Stimulated activated CD8-positive, alpha-beta memory T cell treated with anti-CD3 and anti-CD28 coated beads, Interleukin-7, amount 100 ng/mL, for 4 hours (primary cell): ENCODE measurements around the gene CTBP1.
"Not testable (repeated sequence)": the region's sequence is repeated elsewhere in the genome, so short reads cannot be mapped to it uniquely, and the experiment has no call there.

Experiments used
- DNase-seq, 2 donors: peaks; one replicate each; pipeline ENCODE4 v3.0.0-alpha.2; 2020; ENCODE audit warnings: low read depth in 2 of 2

Gene CTBP1

GRCh38 chr4:1237981-1238675 lies 10.8 kb downstream of the CTBP1 start:
- DNase-seq = no peak

GRCh38 chr4:1237261-1237660 lies 11.7 kb downstream of the CTBP1 start:
- DNase-seq = not testable (repeated sequence)

GRCh38 chr4:1236836-1237235 lies 12.1 kb downstream of the CTBP1 start:
- not testable (repeated sequence) for DNase-seq

- no peak for DNase-seq
These were observed 12.8 kb downstream of the CTBP1 start for GRCh38 chr4:1236103-1236641.

- DNase-seq = no peak
These were observed 13.4 kb downstream of the CTBP1 start for GRCh38 chr4:1235381-1236102.

GRCh38 chr4:1234811-1235292 lies 14.1 kb downstream of the CTBP1 start:
- no peak for DNase-seq

GRCh38 chr4:1234309-1234695 lies 14.6 kb downstream of the CTBP1 start:
- DNase-seq = no peak

GRCh38 chr4:1233641-1234308 lies 15.2 kb downstream of the CTBP1 start:
- DNase-seq = no peak

GRCh38 chr4:1232661-1233621 lies 16.0 kb downstream of the CTBP1 start:
- no peak for DNase-seq

- no peak for DNase-seq
These were observed 17.1 kb downstream of the CTBP1 start for GRCh38 chr4:1231637-1232360.

GRCh38 chr4:1230971-1231636 lies 17.8 kb downstream of the CTBP1 start:
- no peak for DNase-seq

- DNase-seq = no peak
These were observed 18.6 kb downstream of the CTBP1 start for GRCh38 chr4:1230316-1230715.

GRCh38 chr4:1229117-1229849 lies 19.6 kb downstream of the CTBP1 start:
- no peak for DNase-seq

GRCh38 chr4:1227816-1228215 lies 21.1 kb downstream of the CTBP1 start:
- no peak for DNase-seq

- DNase-seq = no peak
These were observed 22.3 kb downstream of the CTBP1 start for GRCh38 chr4:1226598-1226997.

GRCh38 chr4:1226144-1226481 lies 22.8 kb downstream of the CTBP1 start:
- DNase-seq = no peak

GRCh38 chr4:1225272-1226143 lies 23.4 kb downstream of the CTBP1 start:
- DNase-seq = no peak
